GM21381 (cell line): ENCODE data around the gene PHF12.

Source experiments
- ATAC-seq: cut with Tn5 transposase; IDR thresholded peaks from one replicate; pipeline ENCODE4 v1.9.1; 2021; ENCODE audit warnings: mild to moderate bottlenecking, moderate library complexity; ENCODE audit not compliant: unreplicated experiment

PHF12 gene

GRCh38 chr17:28863953-28864352, 87.4 kb downstream of the PHF12 start:
- ATAC-seq, result no peak

- ATAC-seq, result no peak
These were observed 88.8 kb downstream of the PHF12 start for GRCh38 chr17:28862561-28862960.

GRCh38 chr17:28861393-28862203, 89.7 kb downstream of the PHF12 start:
- ATAC-seq, result no peak

GRCh38 chr17:28860363-28860808, 90.9 kb downstream of the PHF12 start:
- no peak for ATAC-seq

GRCh38 chr17:28858801-28859355, 92.4 kb downstream of the PHF12 start:
- no peak for ATAC-seq

- no peak for ATAC-seq
These were observed 93.2 kb downstream of the PHF12 start for GRCh38 chr17:28857905-28858800.

GRCh38 chr17:28856028-28856574, 95.2 kb downstream of the PHF12 start:
- no peak for ATAC-seq

- ATAC-seq, result no peak
These were observed 96.0 kb downstream of the PHF12 start for GRCh38 chr17:28855336-28855679.
